ENCODE measurements around the gene TAC4. TPM values are rescaled to one million over a fixed set of nuclear protein-coding genes. Genes with fewer than 3 reads are reported as not detected.

The TAC4 gene
- total RNA-seq, 1 experiment from 2014 or later = not detected

GRCh38 chr17:49843774-49844350, 4.0 kb downstream of the TAC4 start:
- 0 out of 2 replicates have a peak, but pooled peaks cover 6% of the 10 kb centered on the region for H4K20me1 ChIP-seq (ENCODE audit: insufficient read depth, low read depth, low read length)
- no peaks in the 10 kb centered on the region for H3K9me3 ChIP-seq (ENCODE audit: low read length)
- H3K27me3 ChIP-seq (ENCODE audit: low read length) = no peaks in the 10 kb centered on the region
- no peak overlapping the region for H3K4me2 ChIP-seq (ENCODE audit: low read depth, low read length, poor library complexity, severe bottlenecking)
- H2AFZ ChIP-seq (ENCODE audit: low read length) = no peak overlapping the region
- H3K36me3 ChIP-seq (ENCODE audit: insufficient read depth, low read length) = 0 out of 2 replicates have a peak, but pooled peaks cover 3% of the 10 kb centered on the region
- DNase-seq = peak; percentile 64
- H3K4me3 ChIP-seq (ENCODE audit: low read length) = no peak overlapping the region
- no peak overlapping the region for H3K27ac ChIP-seq (ENCODE audit: low read length)
- no peaks in the 10 kb centered on the region for H3K79me2 ChIP-seq (ENCODE audit: low read length)
- no peaks in the 10 kb centered on the region for H3K9me2 ChIP-seq (replicated peaks; ENCODE audit: insufficient read depth, low read length)
- no peak overlapping the region for H3K9ac ChIP-seq (ENCODE audit: low read length)
- no peaks in the 10 kb centered on the region for H3K4me1 ChIP-seq (ENCODE audit: low read length)

- Histone ChIP-seq H3K36me3 (ENCODE audit: insufficient read depth, low read length) (0 out of 2 replicates have a peak, but pooled peaks cover 3% of the 10 kb centered on the region), H3K9ac (ENCODE audit: low read length) (no peak overlapping the region), H2AFZ (ENCODE audit: low read length) (no peak overlapping the region), H4K20me1 (ENCODE audit: insufficient read depth, low read depth, low read length) (0 out of 2 replicates have a peak, but pooled peaks cover 6% of the 10 kb centered on the region), H3K79me2 (ENCODE audit: low read length) (no peaks in the 10 kb centered on the region), H3K27me3 (ENCODE audit: low read length) (no peaks in the 10 kb centered on the region), H3K4me2 (ENCODE audit: low read depth, low read length, poor library complexity, severe bottlenecking) (no peak overlapping the region), H3K9me2 (replicated peaks; ENCODE audit: insufficient read depth, low read length) (no peaks in the 10 kb centered on the region), H3K9me3 (ENCODE audit: low read length) (no peaks in the 10 kb centered on the region), H3K4me1 (ENCODE audit: low read length) (no peaks in the 10 kb centered on the region), H3K27ac (ENCODE audit: low read length) (no peak overlapping the region), H3K4me3 (ENCODE audit: low read length) (no peak overlapping the region)
- no peak for DNase-seq
These were observed 5.0 kb downstream of the TAC4 start for GRCh38 chr17:49842846-49843245.

- no peak for DNase-seq
- Histone ChIP-seq H3K9me2 (replicated peaks; ENCODE audit: insufficient read depth, low read length) (no peaks in the 10 kb centered on the region), H3K9ac (ENCODE audit: low read length) (no peak overlapping the region), H3K79me2 (ENCODE audit: low read length) (no peaks in the 10 kb centered on the region), H3K27me3 (ENCODE audit: low read length) (no peaks in the 10 kb centered on the region), H3K4me3 (ENCODE audit: low read length) (no peak overlapping the region), H3K9me3 (ENCODE audit: low read length) (no peaks in the 10 kb centered on the region), H3K36me3 (ENCODE audit: insufficient read depth, low read length) (0 out of 2 replicates have a peak, but pooled peaks cover 3% of the 10 kb centered on the region), H2AFZ (ENCODE audit: low read length) (no peak overlapping the region), H3K4me1 (ENCODE audit: low read length) (no peaks in the 10 kb centered on the region), H3K27ac (ENCODE audit: low read length) (no peak overlapping the region), H3K4me2 (ENCODE audit: low read depth, low read length, poor library complexity, severe bottlenecking) (no peak overlapping the region), H4K20me1 (ENCODE audit: insufficient read depth, low read depth, low read length) (0 out of 2 replicates have a peak, but pooled peaks cover 6% of the 10 kb centered on the region)
These were observed 5.5 kb downstream of the TAC4 start for GRCh38 chr17:49842371-49842770.

GRCh38 chr17:49841548-49841947, 6.3 kb downstream of the TAC4 start:
- Histone ChIP-seq H3K9me2 (replicated peaks; ENCODE audit: insufficient read depth, low read length) (no peaks in the 10 kb centered on the region), H4K20me1 (ENCODE audit: insufficient read depth, low read depth, low read length) (0 out of 2 replicates have a peak, but pooled peaks cover 2% of the 10 kb centered on the region), H3K27me3 (ENCODE audit: low read length) (no peaks in the 10 kb centered on the region), H3K9ac (ENCODE audit: low read length) (no peak overlapping the region), H3K4me2 (ENCODE audit: low read depth, low read length, poor library complexity, severe bottlenecking) (no peak overlapping the region), H3K27ac (ENCODE audit: low read length) (no peak overlapping the region), H3K4me1 (ENCODE audit: low read length) (no peaks in the 10 kb centered on the region), H3K4me3 (ENCODE audit: low read length) (no peak overlapping the region), H3K9me3 (ENCODE audit: low read length) (no peaks in the 10 kb centered on the region), H3K36me3 (ENCODE audit: insufficient read depth, low read length) (0 out of 2 replicates have a peak, but pooled peaks cover 2% of the 10 kb centered on the region), H2AFZ (ENCODE audit: low read length) (no peak overlapping the region), H3K79me2 (ENCODE audit: low read length) (no peaks in the 10 kb centered on the region)
- DNase-seq = no peak

- H3K4me3 ChIP-seq (ENCODE audit: low read length) = no peak overlapping the region
- no peak overlapping the region for H3K9ac ChIP-seq (ENCODE audit: low read length)
- H3K27ac ChIP-seq (ENCODE audit: low read length) = no peak overlapping the region
- H3K79me2 ChIP-seq (ENCODE audit: low read length) = no peaks in the 10 kb centered on the region
- H3K36me3 ChIP-seq (ENCODE audit: insufficient read depth, low read length) = no peaks in the 10 kb centered on the region; the same call in 1 of the 2 replicates
- no peak overlapping the region for H3K4me2 ChIP-seq (ENCODE audit: low read depth, low read length, poor library complexity, severe bottlenecking)
- H2AFZ ChIP-seq (ENCODE audit: low read length) = no peak overlapping the region
- H3K27me3 ChIP-seq (ENCODE audit: low read length) = no peaks in the 10 kb centered on the region
- H3K9me3 ChIP-seq (ENCODE audit: low read length) = no peaks in the 10 kb centered on the region
- no peaks in the 10 kb centered on the region for H3K4me1 ChIP-seq (ENCODE audit: low read length)
- H3K9me2 ChIP-seq (replicated peaks; ENCODE audit: insufficient read depth, low read length) = no peaks in the 10 kb centered on the region
- no peak for DNase-seq
- no peaks in the 10 kb centered on the region for H4K20me1 ChIP-seq (ENCODE audit: insufficient read depth, low read depth, low read length)
These were observed 8.4 kb downstream of the TAC4 start for GRCh38 chr17:49839455-49839854.

GRCh38 chr17:49836111-49837030, 11.5 kb downstream of the TAC4 start:
- H3K36me3 ChIP-seq (ENCODE audit: insufficient read depth, low read length) = peaks cover 8% of the 10 kb centered on the region; the same call in 1 of the 2 replicates
- DNase-seq = no peak
- no peaks in the 10 kb centered on the region for H3K79me2 ChIP-seq (ENCODE audit: low read length)
- H3K9me3 ChIP-seq (ENCODE audit: low read length) = no peaks in the 10 kb centered on the region
- no peaks in the 10 kb centered on the region for H4K20me1 ChIP-seq (ENCODE audit: insufficient read depth, low read depth, low read length)
- H3K9ac ChIP-seq (ENCODE audit: low read length) = no peak overlapping the region
- no peaks in the 10 kb centered on the region for H3K27me3 ChIP-seq (ENCODE audit: low read length)
- H3K4me2 ChIP-seq (ENCODE audit: low read depth, low read length, poor library complexity, severe bottlenecking) = no peak overlapping the region
- H3K4me1 ChIP-seq (ENCODE audit: low read length) = no peaks in the 10 kb centered on the region
- H3K27ac ChIP-seq (ENCODE audit: low read length) = no peak overlapping the region
- no peak overlapping the region for H2AFZ ChIP-seq (ENCODE audit: low read length)
- no peaks in the 10 kb centered on the region for H3K9me2 ChIP-seq (replicated peaks; ENCODE audit: insufficient read depth, low read length)
- no peak overlapping the region for H3K4me3 ChIP-seq (ENCODE audit: low read length)

GRCh38 chr17:49835472-49835871, 12.4 kb downstream of the TAC4 start:
- Histone ChIP-seq H3K9me2 (replicated peaks; ENCODE audit: insufficient read depth, low read length) (no peaks in the 10 kb centered on the region), H3K4me3 (ENCODE audit: low read length) (no peak overlapping the region), H3K36me3 (ENCODE audit: insufficient read depth, low read length) (peaks cover 8% of the 10 kb centered on the region; the same call in 1 of the 2 replicates), H3K4me1 (ENCODE audit: low read length) (no peaks in the 10 kb centered on the region), H2AFZ (ENCODE audit: low read length) (no peak overlapping the region), H4K20me1 (ENCODE audit: insufficient read depth, low read depth, low read length) (no peaks in the 10 kb centered on the region), H3K79me2 (ENCODE audit: low read length) (no peaks in the 10 kb centered on the region), H3K9ac (ENCODE audit: low read length) (no peak overlapping the region), H3K9me3 (ENCODE audit: low read length) (no peaks in the 10 kb centered on the region), H3K27ac (ENCODE audit: low read length) (no peak overlapping the region), H3K4me2 (ENCODE audit: low read depth, low read length, poor library complexity, severe bottlenecking) (no peak overlapping the region), H3K27me3 (ENCODE audit: low read length) (no peaks in the 10 kb centered on the region)
- no peak for DNase-seq

- no peaks in the 10 kb centered on the region for H3K9me3 ChIP-seq (ENCODE audit: low read length)
- H4K20me1 ChIP-seq (ENCODE audit: insufficient read depth, low read depth, low read length) = no peaks in the 10 kb centered on the region
- H2AFZ ChIP-seq (ENCODE audit: low read length) = no peak overlapping the region
- no peak overlapping the region for H3K27ac ChIP-seq (ENCODE audit: low read length)
- H3K4me2 ChIP-seq (ENCODE audit: low read depth, low read length, poor library complexity, severe bottlenecking) = no peak overlapping the region
- H3K79me2 ChIP-seq (ENCODE audit: low read length) = no peaks in the 10 kb centered on the region
- H3K9ac ChIP-seq (ENCODE audit: low read length) = no peak overlapping the region
- DNase-seq = no peak
- H3K36me3 ChIP-seq (ENCODE audit: insufficient read depth, low read length) = peaks cover 11% of the 10 kb centered on the region; the same call in 1 of the 2 replicates
- H3K4me3 ChIP-seq (ENCODE audit: low read length) = no peak overlapping the region
- no peaks in the 10 kb centered on the region for H3K27me3 ChIP-seq (ENCODE audit: low read length)
- H3K9me2 ChIP-seq (replicated peaks; ENCODE audit: insufficient read depth, low read length) = no peaks in the 10 kb centered on the region
- H3K4me1 ChIP-seq (ENCODE audit: low read length) = no peaks in the 10 kb centered on the region
These were observed 13.6 kb downstream of the TAC4 start for GRCh38 chr17:49834118-49834743.
